Liver (tissue), 9 donors: ENCODE results near the gene CYB5RL. TPM values are rescaled to one million over a fixed set of nuclear protein-coding genes. Genes with fewer than 3 reads are reported as not detected.

ENCODE experiments used
- DNase-seq: peaks from one replicate; pipeline ENCODE4 v3.0.0-alpha.2; 2017; ENCODE audit warnings: low spot score
- H3K27ac ChIP-seq, 2 donors: one replicate each; pipeline ENCODE4 v1.7.0; 2013; ENCODE audit warnings: inconsistent platforms in 2 of 2, low read length in 2 of 2, control low read depth in 1 of 2, low read depth in 1 of 2, mild to moderate bottlenecking in 1 of 2
- H3K27me3 ChIP-seq, 4 donors: one replicate each; pipeline versions ENCODE4 v1.6.1 to v1.7.0; 2013; ENCODE audit warnings: low read length in 3 of 4, inconsistent platforms in 1 of 4, mild to moderate bottlenecking in 1 of 4, moderate library complexity in 1 of 4; ENCODE audit not compliant: control insufficient read depth in 4 of 4, insufficient read depth in 4 of 4
- H3K36me3 ChIP-seq, 4 donors: one replicate each; pipeline versions ENCODE4 v1.6.1 to v1.7.0; 2013; ENCODE audit warnings: low read length in 3 of 4, mild to moderate bottlenecking in 3 of 4, low read depth in 1 of 4, moderate library complexity in 1 of 4; ENCODE audit not compliant: control insufficient read depth in 4 of 4, insufficient read depth in 3 of 4
- H3K4me1 ChIP-seq, 4 donors: one replicate each; pipeline versions ENCODE4 v1.6.1 to v1.7.0; 2013; ENCODE audit warnings: low read length in 3 of 4, mild to moderate bottlenecking in 3 of 4, moderate library complexity in 1 of 4; ENCODE audit not compliant: control insufficient read depth in 4 of 4, insufficient read depth in 4 of 4
- H3K4me3 ChIP-seq, 3 donors: one replicate each; pipeline versions ENCODE4 v1.6.1 to v1.7.0; 2013; ENCODE audit warnings: low read length in 3 of 3, control low read depth in 1 of 3, low read depth in 1 of 3, mild to moderate bottlenecking in 1 of 3
- H3K9ac ChIP-seq, 2 donors: one replicate each; pipeline ENCODE4 v1.7.0; 2013; ENCODE audit warnings: low read length in 2 of 2, mild to moderate bottlenecking in 2 of 2, moderate library complexity in 2 of 2, control low read depth in 1 of 2, low read depth in 1 of 2
- H3K9me3 ChIP-seq, 4 donors: one replicate each; pipeline versions ENCODE4 v1.6.1 to v1.7.0; 2013; ENCODE audit warnings: low read length in 3 of 4; ENCODE audit not compliant: control insufficient read depth in 4 of 4
- ATF3 ChIP-seq: IDR thresholded peaks from 2 replicates; pipeline ENCODE4 v1.6.1; 2016; ENCODE audit warnings: antibody characterized with exemption
- CTCF ChIP-seq: fragments of 150-350 bp; IDR thresholded peaks from 2 replicates; pipeline ENCODE4 v1.5.1; 2017; ENCODE audit warnings: improper control_type of control experiment, low read depth, low read length; ENCODE audit not compliant: missing input control
- EGR1 ChIP-seq, 2 donors: IDR thresholded peaks; 2 replicates each; pipeline ENCODE4 v1.6.1; 2016 to 2018; ENCODE audit warnings: antibody characterized with exemption in 2 of 2, low read depth in 2 of 2
- FOXA1 ChIP-seq: IDR thresholded peaks from 2 replicates; pipeline ENCODE4 v1.6.1; 2016; ENCODE audit warnings: antibody characterized with exemption
- FOXA2 ChIP-seq: IDR thresholded peaks from 2 replicates; pipeline ENCODE4 v1.6.1; 2016; ENCODE audit warnings: antibody characterized with exemption
- GABPA ChIP-seq, 2 donors: IDR thresholded peaks in 1 of 2; conservative IDR thresholded peaks in 1 of 2; 2 replicates each; pipeline ENCODE4 v1.6.1; 2016; ENCODE audit warnings: antibody characterized with exemption in 2 of 2, mild to moderate bottlenecking in 1 of 2, moderate library complexity in 1 of 2
- HNF4A ChIP-seq, 2 donors: conservative IDR thresholded peaks; 2 replicates each; pipeline ENCODE4 v1.6.1; 2016; ENCODE audit warnings: antibody characterized with exemption in 2 of 2, mild to moderate bottlenecking in 2 of 2
- HNF4G ChIP-seq: IDR thresholded peaks from 2 replicates; pipeline ENCODE4 v1.6.1; 2016; ENCODE audit warnings: antibody characterized with exemption
- JUND ChIP-seq, 2 donors: IDR thresholded peaks; 2 replicates each; pipeline ENCODE4 v1.6.1; 2016; ENCODE audit warnings: antibody characterized with exemption in 2 of 2
- MAX ChIP-seq: IDR thresholded peaks from 2 replicates; pipeline ENCODE4 v1.6.1; 2016; ENCODE audit warnings: antibody characterized with exemption
- NR2F2 ChIP-seq: IDR thresholded peaks from 2 replicates; pipeline ENCODE4 v1.6.1; 2016; ENCODE audit warnings: antibody characterized with exemption
- RAD21 ChIP-seq, 2 donors: IDR thresholded peaks; 2 replicates each; pipeline ENCODE4 v1.6.1; 2016; ENCODE audit warnings: antibody characterized with exemption in 2 of 2, mild to moderate bottlenecking in 2 of 2
- REST ChIP-seq: IDR thresholded peaks from 2 replicates; pipeline ENCODE4 v1.6.1; 2016; ENCODE audit warnings: antibody characterized with exemption, mild to moderate bottlenecking
- RXRA ChIP-seq, 2 donors: IDR thresholded peaks; 2 replicates each; pipeline ENCODE4 v1.6.1; 2017 to 2018; ENCODE audit warnings: antibody characterized with exemption in 2 of 2, mild to moderate bottlenecking in 1 of 2
- SP1 ChIP-seq: IDR thresholded peaks from 2 replicates; pipeline ENCODE4 v1.6.1; 2018; ENCODE audit warnings: antibody characterized with exemption, mild to moderate bottlenecking
- TAF1 ChIP-seq: conservative IDR thresholded peaks from 2 replicates; pipeline ENCODE4 v1.6.1; 2016; ENCODE audit warnings: antibody characterized with exemption, mild to moderate bottlenecking
- YY1 ChIP-seq: IDR thresholded peaks from 2 replicates; pipeline ENCODE4 v1.6.1; 2016; ENCODE audit warnings: antibody characterized with exemption, mild to moderate bottlenecking
- ZBTB33 ChIP-seq: IDR thresholded peaks from 2 replicates; pipeline ENCODE4 v1.6.1; 2016; ENCODE audit warnings: antibody characterized with exemption
- WGBS: extraction: QIAGEN DNeasy Blood & Tissue Kit; methylation state at CpG from one replicate; pipeline ENCODE4 v1.1.7; 2013; 5-methylcytosine and 5-hydroxymethylcytosine counted together
- polyA plus RNA-seq, 2 donors: library from polyadenylated mRNA; stranded (reverse) in 1 of 2; unstranded in 1 of 2; fragments of 200-250 nt in 1 of 2; fragments of >200 nt in 1 of 2; fragmentation: Nextera tagmentation in 1 of 2; extraction: Ambion mirVana in 1 of 2; gene quantifications; one replicate each; pipeline versions ENCODE4 v1.2.1 to v1.2.3, GENCODE V29; 2013 to 2015
- total RNA-seq, 2 donors: library from RNA; depleted of rRNA; stranded (reverse); fragments of >200 nt; gene quantifications; one replicate each; pipeline ENCODE4 v1.2.3, GENCODE V29; 2014
- donor health status: healthy.
- donor health status: healthy.
- donor health status: healthy.
- donor health status: healthy.
- donor health status: healthy.

The CYB5RL gene
- total and polyA plus RNA-seq, 4 donors: 1.5 to 4.5 (median 2.5) TPM

- Histone ChIP-seq H3K9me3 (no peaks in the 10 kb centered on the region), H3K27me3 (no peaks in the 10 kb centered on the region), H3K27ac (no peak overlapping the region), H3K4me1 (no peaks in the 10 kb centered on the region), H3K9ac (no peak overlapping the region), H3K36me3 (peaks cover 5 to 44% (median 13%) of the 10 kb centered on the region in 4 donors), H3K4me3 (no peak overlapping the region)
- DNase-seq: no peak
- 40% methylated on average over 1 of the region's 1 CpG for WGBS
- TF ChIP-seq ATF3 (no peak), JUND (IDR thresholded peaks at IDR 0.05) (no peak), HNF4G (no peak), FOXA2 (no peak), MAX (no peak), SP1 (no peak), HNF4A (conservative IDR thresholded peaks at IDR 0.05) (no peak), FOXA1 (no peak), GABPA (IDR thresholded peaks at IDR 0.05 in 1 of 2, conservative IDR thresholded peaks at IDR 0.05 in 1 of 2) (no peak), RAD21 (IDR thresholded peaks at IDR 0.05) (no peak), EGR1 (IDR thresholded peaks at IDR 0.05; ENCODE audit: low read depth in 2 of 2) (no peak), CTCF (no peak), RXRA (IDR thresholded peaks at IDR 0.05) (no peak), REST (no peak), TAF1 (no peak), NR2F2 (no peak), YY1 (no peak), ZBTB33 (no peak)
Observed at GRCh38 chr1:54191525-54191924, 8.3 kb downstream of the CYB5RL start.
